H54 (cell line): Measurements from ENCODE around the gene LRRN2.

Experiments used
- DNase-seq: peaks from one replicate; pipeline ENCODE4 v3.0.0; 2011; ENCODE audit warnings: low spot score, mixed read lengths; ENCODE audit not compliant: insufficient read length
- FAIRE-seq: peaks from 3 replicates; lab custom pipeline; 2011; peaks lifted over from hg19 to GRCh38; lab: Jason Lieb, UNC
- POLR2A ChIP-seq: IDR thresholded peaks from 2 replicates; pipeline ENCODE4 v1.6.1; 2011; ENCODE audit warnings: low read depth, mild to moderate bottlenecking, low read length

Gene LRRN2

GRCh38 chr1:204591473-204592090 lies 94.0 kb downstream of the LRRN2 start:
- no peak for TF ChIP-seq POLR2A
- DNase-seq (peak; percentile 51), FAIRE-seq (no peak)

- no peak for DNase-seq
- FAIRE-seq: no peak
- TF ChIP-seq POLR2A: no peak
These were observed 96.0 kb downstream of the LRRN2 start for GRCh38 chr1:204589409-204590038.

GRCh38 chr1:204588826-204589225 lies 96.7 kb downstream of the LRRN2 start:
- TF ChIP-seq POLR2A: no peak
- DNase-seq (no peak), FAIRE-seq (no peak)

GRCh38 chr1:204587621-204588020 lies 97.9 kb downstream of the LRRN2 start:
- no peak for FAIRE-seq
- TF ChIP-seq POLR2A: no peak
- DNase-seq: no peak

GRCh38 chr1:204584699-204585372 lies 100.7 kb downstream of the LRRN2 start:
- FAIRE-seq (no peak), DNase-seq (no peak)
- no peak for TF ChIP-seq POLR2A

GRCh38 chr1:204583909-204584632 lies 101.5 kb downstream of the LRRN2 start:
- no peak for TF ChIP-seq POLR2A
- FAIRE-seq (no peak), DNase-seq (no peak)

- no peak for FAIRE-seq
- TF ChIP-seq POLR2A: no peak
- DNase-seq: no peak
These were observed 103.8 kb downstream of the LRRN2 start for GRCh38 chr1:204581759-204582158.

GRCh38 chr1:204580862-204581261 lies 104.7 kb downstream of the LRRN2 start:
- no peak for DNase-seq
- FAIRE-seq: no peak
- no peak for TF ChIP-seq POLR2A

- DNase-seq (no peak), FAIRE-seq (no peak)
- TF ChIP-seq POLR2A: no peak
These were observed 105.9 kb downstream of the LRRN2 start for GRCh38 chr1:204579681-204580080.

GRCh38 chr1:204578867-204579664 lies 106.5 kb downstream of the LRRN2 start:
- DNase-seq (no peak), FAIRE-seq (no peak)
- no peak for TF ChIP-seq POLR2A

GRCh38 chr1:204577794-204578478 lies 107.6 kb downstream of the LRRN2 start:
- no peak for FAIRE-seq
- no peak for DNase-seq

GRCh38 chr1:204576422-204576821 lies 109.1 kb downstream of the LRRN2 start:
- no peak for DNase-seq
- TF ChIP-seq POLR2A: no peak
- FAIRE-seq: no peak

More at GRCh38 chr1:204577794-204578478, 107.6 kb downstream of the LRRN2 start:
- TF ChIP-seq POLR2A: no peak
